ENCODE measurements around the gene NCKAP1.
"Not testable (repeated sequence)": the region's sequence is repeated elsewhere in the genome, so short reads cannot be mapped to it uniquely, and the experiment has no call there.

NCKAP1 gene

GRCh38 chr2:182999348-183000028, 38.8 kb downstream of the NCKAP1 start:
- DNase-seq: no peak

- DNase-seq: no peak
These were observed 43.9 kb downstream of the NCKAP1 start for GRCh38 chr2:182994228-182994912.

- DNase-seq: no peak
These were observed 55.3 kb downstream of the NCKAP1 start for GRCh38 chr2:182982941-182983340.

- DNase-seq: not testable (repeated sequence)
These were observed 56.8 kb downstream of the NCKAP1 start for GRCh38 chr2:182981475-182981874.

- no peak for DNase-seq
These were observed 57.6 kb downstream of the NCKAP1 start for GRCh38 chr2:182980652-182981051.

GRCh38 chr2:182980115-182980514, 58.1 kb downstream of the NCKAP1 start:
- DNase-seq: no peak

- DNase-seq: no peak
These were observed 60.8 kb downstream of the NCKAP1 start for GRCh38 chr2:182977463-182977862.

- DNase-seq: no peak
These were observed 64.6 kb downstream of the NCKAP1 start for GRCh38 chr2:182973441-182974352.

- DNase-seq: no peak
These were observed 65.7 kb downstream of the NCKAP1 start for GRCh38 chr2:182972548-182972942.

GRCh38 chr2:182971820-182972547, 66.3 kb downstream of the NCKAP1 start:
- DNase-seq: no peak

GRCh38 chr2:182970486-182970885, 67.8 kb downstream of the NCKAP1 start:
- DNase-seq: no peak

- no peak for DNase-seq
These were observed 69.8 kb downstream of the NCKAP1 start for GRCh38 chr2:182968493-182968892.

GRCh38 chr2:182966356-182966755, 71.9 kb downstream of the NCKAP1 start:
- not testable (repeated sequence) for DNase-seq

- DNase-seq: no peak
These were observed 75.6 kb downstream of the NCKAP1 start for GRCh38 chr2:182962641-182963040.

GRCh38 chr2:182960869-182961268, 77.4 kb downstream of the NCKAP1 start:
- not testable (repeated sequence) for DNase-seq

- DNase-seq: no peak
These were observed 83.5 kb downstream of the NCKAP1 start for GRCh38 chr2:182954789-182955188.

GRCh38 chr2:182952741-182953450, 85.4 kb downstream of the NCKAP1 start:
- no peak for DNase-seq

GRCh38 chr2:182951948-182952663, 86.2 kb downstream of the NCKAP1 start:
- no peak for DNase-seq

- DNase-seq: no peak
These were observed 87.7 kb downstream of the NCKAP1 start for GRCh38 chr2:182950546-182950945.

GRCh38 chr2:182949572-182950189, 88.6 kb downstream of the NCKAP1 start:
- DNase-seq: no peak

GRCh38 chr2:182949052-182949451, 89.2 kb downstream of the NCKAP1 start:
- no peak for DNase-seq
